ENCODE measurements around the gene KLHL40.

GRCh38 chr3:42639192-42639591, 46.1 kb upstream of the KLHL40 start:
- TF ChIP-seq, protein P1, sequence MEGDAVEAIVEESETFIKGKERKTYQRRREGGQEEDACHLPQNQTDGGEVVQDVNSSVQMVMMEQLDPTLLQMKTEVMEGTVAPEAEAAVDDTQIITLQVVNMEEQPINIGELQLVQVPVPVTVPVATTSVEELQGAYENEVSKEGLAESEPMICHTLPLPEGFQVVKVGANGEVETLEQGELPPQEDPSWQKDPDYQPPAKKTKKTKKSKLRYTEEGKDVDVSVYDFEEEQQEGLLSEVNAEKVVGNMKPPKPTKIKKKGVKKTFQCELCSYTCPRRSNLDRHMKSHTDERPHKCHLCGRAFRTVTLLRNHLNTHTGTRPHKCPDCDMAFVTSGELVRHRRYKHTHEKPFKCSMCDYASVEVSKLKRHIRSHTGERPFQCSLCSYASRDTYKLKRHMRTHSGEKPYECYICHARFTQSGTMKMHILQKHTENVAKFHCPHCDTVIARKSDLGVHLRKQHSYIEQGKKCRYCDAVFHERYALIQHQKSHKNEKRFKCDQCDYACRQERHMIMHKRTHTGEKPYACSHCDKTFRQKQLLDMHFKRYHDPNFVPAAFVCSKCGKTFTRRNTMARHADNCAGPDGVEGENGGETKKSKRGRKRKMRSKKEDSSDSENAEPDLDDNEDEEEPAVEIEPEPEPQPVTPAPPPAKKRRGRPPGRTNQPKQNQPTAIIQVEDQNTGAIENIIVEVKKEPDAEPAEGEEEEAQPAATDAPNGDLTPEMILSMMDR (IDR thresholded peaks at IDR 0.05) = no peak
- no peak for TF ChIP-seq REST (IDR thresholded peaks at IDR 0.05; ENCODE audit: insufficient read depth in 1 of 2, low read depth in 2 of 2, low read length in 1 of 2)
- no peak for TF ChIP-seq POLR2AphosphoS5 (IDR thresholded peaks at IDR 0.05; ENCODE audit: low read depth, low read length)
- TF ChIP-seq TCF7L2 (IDR thresholded peaks at IDR 0.05; ENCODE audit: low read depth, low read length) = no peak

Measured in Panc1 (cell line).